LNCAP (cell line): ENCODE data around the gene PBX2.

Experiments
- TF ChIP-seq, protein P1 (sequence below): fragments of 450-650 bp; IDR thresholded peaks from 2 replicates; pipeline ENCODE4 v1.5.1; 2017; ENCODE audit warnings: mild to moderate bottlenecking

PBX2 gene

DNA sequence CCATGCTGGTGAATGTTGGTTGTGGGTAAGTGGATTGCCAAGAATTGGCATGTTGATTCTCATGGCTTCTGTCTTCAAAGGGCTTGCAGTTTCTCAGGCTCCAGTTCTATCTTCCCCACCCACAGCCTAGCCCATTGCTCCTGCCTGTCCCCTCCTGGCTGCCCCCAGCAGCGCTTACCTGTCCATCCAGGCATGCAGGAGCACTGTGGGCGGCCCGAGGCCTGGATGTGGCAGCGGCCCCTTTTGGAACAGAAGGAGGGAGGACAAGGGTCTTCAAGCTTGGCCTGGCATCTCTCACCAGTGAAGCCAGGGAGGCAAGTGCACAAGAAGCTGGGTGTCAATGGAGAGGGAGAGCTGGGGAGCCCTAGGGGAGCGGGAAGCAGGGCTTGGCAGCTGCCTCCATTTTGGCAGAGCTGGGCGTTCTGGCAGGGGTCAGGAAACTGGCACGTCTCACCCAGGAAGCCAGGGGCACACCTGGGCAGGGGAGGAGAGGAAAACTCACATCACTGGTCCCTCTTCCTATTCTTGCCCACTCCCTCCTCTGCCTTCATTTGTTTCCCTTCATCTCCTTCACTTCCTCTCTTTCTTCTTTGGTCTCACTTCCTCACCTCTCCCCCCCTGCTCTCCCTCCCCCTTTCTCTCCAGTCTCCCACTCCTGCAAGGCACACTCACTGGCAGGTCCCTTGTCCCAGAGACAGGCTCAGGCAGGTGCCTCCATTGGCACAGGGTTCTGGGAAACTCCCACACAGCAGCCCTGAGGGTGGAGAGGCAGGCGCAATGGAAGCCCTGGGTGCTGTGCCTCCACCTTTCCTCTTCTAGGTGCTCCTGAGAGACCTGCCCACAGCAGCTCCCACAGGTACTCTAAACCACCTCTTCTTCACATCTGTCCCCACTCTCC is 32.6 kb upstream of the PBX2 start:
- TF ChIP-seq, protein P1, sequence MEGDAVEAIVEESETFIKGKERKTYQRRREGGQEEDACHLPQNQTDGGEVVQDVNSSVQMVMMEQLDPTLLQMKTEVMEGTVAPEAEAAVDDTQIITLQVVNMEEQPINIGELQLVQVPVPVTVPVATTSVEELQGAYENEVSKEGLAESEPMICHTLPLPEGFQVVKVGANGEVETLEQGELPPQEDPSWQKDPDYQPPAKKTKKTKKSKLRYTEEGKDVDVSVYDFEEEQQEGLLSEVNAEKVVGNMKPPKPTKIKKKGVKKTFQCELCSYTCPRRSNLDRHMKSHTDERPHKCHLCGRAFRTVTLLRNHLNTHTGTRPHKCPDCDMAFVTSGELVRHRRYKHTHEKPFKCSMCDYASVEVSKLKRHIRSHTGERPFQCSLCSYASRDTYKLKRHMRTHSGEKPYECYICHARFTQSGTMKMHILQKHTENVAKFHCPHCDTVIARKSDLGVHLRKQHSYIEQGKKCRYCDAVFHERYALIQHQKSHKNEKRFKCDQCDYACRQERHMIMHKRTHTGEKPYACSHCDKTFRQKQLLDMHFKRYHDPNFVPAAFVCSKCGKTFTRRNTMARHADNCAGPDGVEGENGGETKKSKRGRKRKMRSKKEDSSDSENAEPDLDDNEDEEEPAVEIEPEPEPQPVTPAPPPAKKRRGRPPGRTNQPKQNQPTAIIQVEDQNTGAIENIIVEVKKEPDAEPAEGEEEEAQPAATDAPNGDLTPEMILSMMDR: no peak

DNA sequence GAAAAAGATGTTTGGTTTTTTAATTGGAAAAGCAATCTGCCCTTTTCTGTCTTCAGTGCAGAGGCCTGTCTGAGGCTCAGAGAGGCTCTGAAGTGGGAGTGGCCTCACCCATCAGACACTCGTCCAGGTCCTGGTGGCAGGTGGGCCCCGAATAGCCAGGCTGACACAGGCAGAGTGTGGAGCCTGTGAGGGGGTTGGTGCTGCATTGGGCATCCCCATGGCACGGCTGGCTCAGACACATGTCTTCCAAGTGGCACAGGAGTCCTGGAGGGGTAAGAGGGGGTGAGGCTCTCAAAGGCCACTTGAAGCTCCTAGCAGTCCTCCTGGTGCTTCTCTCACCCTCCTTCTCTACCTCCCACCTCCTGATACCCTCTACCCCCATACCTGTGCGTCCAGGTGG is 30.0 kb upstream of the PBX2 start:
- TF ChIP-seq, protein P1: no peak

GRCh38 chr6:32218167-32218566 is 28.2 kb upstream of the PBX2 start:
- TF ChIP-seq, protein P1: no peak

- TF ChIP-seq, protein P1: no peak
Observed at GRCh38 chr6:32216998-32217397, 27.0 kb upstream of the PBX2 start.

DNA sequence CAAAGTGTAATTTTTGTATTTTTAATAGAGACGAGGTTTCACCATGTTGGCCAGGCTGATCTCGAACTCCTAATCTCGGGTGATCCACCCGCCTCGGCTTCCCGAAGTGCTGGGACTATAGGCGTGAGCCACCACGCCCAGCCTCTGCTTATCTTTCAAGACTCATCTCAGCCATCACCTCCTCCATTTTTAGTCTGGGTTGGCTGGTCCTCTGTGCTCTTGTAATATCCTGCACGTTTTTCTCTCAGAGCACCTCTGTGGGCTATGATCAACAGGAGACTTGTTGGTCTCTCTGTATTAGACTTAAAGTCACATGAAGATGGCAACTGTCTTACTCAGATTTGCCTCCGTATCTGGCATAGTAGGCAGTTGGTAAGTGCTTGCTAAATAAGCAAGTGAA is 26.3 kb upstream of the PBX2 start:
- TF ChIP-seq, protein P1: no peak

- TF ChIP-seq, protein P1: no peak
Observed at GRCh38 chr6:32215617-32216016, 25.6 kb upstream of the PBX2 start.

GRCh38 chr6:32214126-32214525 is 24.1 kb upstream of the PBX2 start:
- TF ChIP-seq, protein P1: no peak
